Loucy (cell line): ENCODE measurements around the gene DIPK1B.

Experiments
- CTCF ChIP-seq: fragments of 200-600 bp; sonication (generic); conservative IDR thresholded peaks from 2 replicates; pipeline ENCODE4 v1.5.1; 2014; ENCODE audit warnings: mild to moderate bottlenecking, antibody characterized with exemption, low read length
- EZH2phosphoT487 ChIP-seq: fragments of 200-600 bp; IDR thresholded peaks from 2 replicates; pipeline ENCODE4 v1.6.1; 2018; ENCODE audit warnings: antibody characterized with exemption, mild to moderate bottlenecking, moderate library complexity, borderline replicate concordance

DNA sequence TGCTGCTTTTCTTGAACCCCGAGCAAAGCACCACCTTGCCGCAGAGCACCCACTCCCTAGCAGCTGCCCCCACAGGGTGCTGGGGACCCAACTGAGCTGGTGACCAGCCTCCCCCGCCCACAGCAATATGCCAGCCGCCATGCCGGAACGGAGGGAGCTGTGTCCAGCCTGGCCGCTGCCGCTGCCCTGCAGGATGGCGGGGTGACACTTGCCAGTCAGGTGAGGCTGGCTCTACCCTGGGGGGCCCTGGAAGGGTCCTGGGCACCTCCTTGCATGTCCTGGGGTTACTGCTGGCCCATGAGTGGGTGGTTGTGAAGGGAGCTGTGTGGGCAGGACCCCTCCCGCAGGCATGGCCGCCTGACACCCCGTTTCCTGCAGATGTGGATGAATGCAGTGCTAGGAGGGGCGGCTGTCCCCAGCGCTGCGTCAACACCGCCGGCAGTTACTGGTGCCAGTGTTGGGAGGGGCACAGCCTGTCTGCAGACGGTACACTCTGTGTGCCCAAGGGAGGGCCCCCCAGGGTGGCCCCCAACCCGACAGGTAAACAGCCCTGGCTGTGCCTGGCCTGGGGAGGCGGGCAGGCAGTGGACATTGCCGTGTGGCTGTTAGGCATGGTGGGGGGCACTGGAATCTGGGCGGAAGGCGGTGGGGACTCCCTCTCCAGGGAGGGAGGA, 42.4 kb upstream of the DIPK1B start:
- TF ChIP-seq CTCF = no peak
- TF ChIP-seq EZH2phosphoT487 = no peak
